Stimulated activated CD8-positive, alpha-beta memory T cell treated with anti-CD3 and anti-CD28 coated beads, Interleukin-12 subunit alpha, Interleukin-12 subunit beta, amount 100 ng/mL, for 1 hour (primary cell): ENCODE results near the gene STAMBPL1.

Experiments
- DNase-seq: peaks from one replicate; pipeline ENCODE4 v3.0.0-alpha.2; 2020; ENCODE audit warnings: low read depth

The STAMBPL1 gene

DNA sequence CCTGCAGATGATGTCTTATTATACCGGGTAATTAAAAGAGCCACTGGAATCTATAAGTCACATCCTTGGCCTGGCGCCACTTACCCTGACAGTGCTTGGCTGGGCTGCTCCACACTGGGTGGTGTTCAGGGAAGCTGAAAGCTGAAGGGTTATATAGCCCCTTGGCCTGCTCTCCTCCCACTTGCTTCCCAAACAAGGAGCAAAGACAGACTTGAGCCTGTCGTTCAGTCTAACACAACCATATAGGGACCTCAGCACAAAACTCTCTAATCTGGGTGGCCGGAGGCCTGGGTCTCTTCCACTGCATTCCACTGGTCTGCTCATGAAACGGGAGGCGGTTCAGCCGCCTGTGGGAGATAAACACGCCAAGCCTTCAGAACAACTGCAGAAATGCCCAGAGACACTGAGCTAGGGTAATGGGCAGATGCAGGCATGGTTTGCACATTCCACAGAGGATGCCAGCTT lies 72.6 kb downstream of the STAMBPL1 start, which contains the start of gene ACTA2:
TSS of gene ACTA2 (minus strand) at position 127 of the 465 bp plus-strand sequence. CDS start 3,843 bp downstream, outside the sequence.
- no peak for DNase-seq

- DNase-seq = no peak
Observed at GRCh38 chr10:88953662-88954061, 73.6 kb downstream of the STAMBPL1 start.

GRCh38 chr10:88954458-88955083 lies 74.5 kb downstream of the STAMBPL1 start:
- no peak for DNase-seq

GRCh38 chr10:88957381-88957780 lies 77.3 kb downstream of the STAMBPL1 start:
- DNase-seq = no peak

DNA sequence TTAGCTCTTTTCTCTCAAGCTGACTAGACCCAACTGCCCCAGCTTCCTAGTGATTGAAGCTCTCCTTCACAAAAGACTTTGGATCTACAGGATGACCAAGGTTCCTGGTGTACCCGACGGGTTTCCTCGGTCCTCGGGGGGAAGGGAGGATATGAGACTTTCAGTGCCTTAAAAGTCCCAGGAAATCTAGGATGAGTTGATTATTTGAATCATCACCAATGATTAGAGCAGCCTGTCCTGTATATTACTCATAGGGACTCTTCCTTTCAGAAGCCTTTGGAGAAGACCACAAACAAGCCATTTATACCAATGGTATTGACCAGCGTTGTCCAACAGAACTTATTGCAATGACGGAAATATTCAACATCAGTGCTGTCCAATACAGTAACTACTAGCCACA lies 78.7 kb downstream of the STAMBPL1 start:
- DNase-seq = no peak

- no peak for DNase-seq
Observed at GRCh38 chr10:88960802-88961201, 80.8 kb downstream of the STAMBPL1 start.

- DNase-seq = no peak
Observed at GRCh38 chr10:88961266-88961665, 81.2 kb downstream of the STAMBPL1 start.

DNA sequence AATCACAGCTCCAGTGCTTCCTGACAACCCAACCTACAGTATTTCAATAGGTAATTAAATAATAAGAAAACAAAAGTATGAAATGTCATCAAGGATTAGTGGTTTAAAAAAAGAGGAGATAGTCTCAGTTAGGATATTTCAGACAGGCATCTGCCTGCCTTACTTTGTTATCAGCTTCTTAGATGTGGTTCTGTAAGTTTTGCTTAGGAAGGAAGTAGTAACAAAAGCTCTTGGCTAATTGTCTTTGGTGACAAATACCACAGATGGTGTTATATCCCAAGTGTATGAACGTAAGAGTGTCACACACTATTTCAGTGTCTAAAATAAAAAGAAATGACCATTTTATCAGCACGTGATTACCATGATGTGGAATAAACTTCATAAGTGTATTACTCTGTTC lies 82.3 kb downstream of the STAMBPL1 start:
- no peak for DNase-seq

- no peak for DNase-seq
Observed at GRCh38 chr10:88963318-88963717, 83.3 kb downstream of the STAMBPL1 start.

DNA sequence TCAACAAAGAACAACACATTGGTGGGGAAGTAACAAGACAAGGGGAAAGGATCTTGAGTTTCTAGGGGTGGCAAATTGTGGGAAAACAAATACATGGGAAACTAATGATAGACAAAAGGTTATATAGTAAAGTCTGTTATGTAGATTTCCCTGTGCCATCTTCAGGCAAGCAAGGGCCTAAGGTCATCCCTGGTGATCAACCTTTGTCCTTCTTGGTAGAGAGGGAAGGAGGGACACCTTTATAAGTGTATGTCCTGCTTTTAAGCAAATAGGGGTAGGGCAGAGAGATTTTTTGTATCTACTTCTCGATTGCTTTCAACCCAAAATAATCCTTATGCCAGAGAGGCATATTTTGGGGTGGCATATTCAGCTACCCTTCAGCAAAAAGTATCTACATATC lies 84.3 kb downstream of the STAMBPL1 start:
- no peak for DNase-seq

- no peak for DNase-seq
Observed at GRCh38 chr10:88964869-88965415, 84.9 kb downstream of the STAMBPL1 start.

DNA sequence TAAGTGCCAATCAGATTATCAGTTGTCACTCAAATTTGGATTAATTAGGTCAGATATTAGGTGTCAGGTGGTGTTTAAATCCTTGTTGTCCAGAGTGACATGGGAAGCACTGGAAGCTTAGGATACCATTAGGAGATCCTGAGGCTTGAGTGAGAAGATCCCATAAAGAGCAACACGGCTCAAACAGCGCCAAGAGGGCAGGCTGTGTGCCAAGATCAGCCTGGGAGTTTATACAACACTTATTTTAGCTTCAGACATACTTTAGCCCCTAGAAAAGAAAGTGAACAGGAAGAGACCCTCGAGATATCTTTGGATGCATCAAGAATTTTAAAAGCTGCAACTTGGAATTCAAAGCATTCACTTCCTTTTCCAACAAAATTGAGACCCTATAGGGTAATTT lies 86.8 kb downstream of the STAMBPL1 start:
- DNase-seq = no peak

- no peak for DNase-seq
Observed at GRCh38 chr10:88968391-88968790, 88.3 kb downstream of the STAMBPL1 start.

DNA sequence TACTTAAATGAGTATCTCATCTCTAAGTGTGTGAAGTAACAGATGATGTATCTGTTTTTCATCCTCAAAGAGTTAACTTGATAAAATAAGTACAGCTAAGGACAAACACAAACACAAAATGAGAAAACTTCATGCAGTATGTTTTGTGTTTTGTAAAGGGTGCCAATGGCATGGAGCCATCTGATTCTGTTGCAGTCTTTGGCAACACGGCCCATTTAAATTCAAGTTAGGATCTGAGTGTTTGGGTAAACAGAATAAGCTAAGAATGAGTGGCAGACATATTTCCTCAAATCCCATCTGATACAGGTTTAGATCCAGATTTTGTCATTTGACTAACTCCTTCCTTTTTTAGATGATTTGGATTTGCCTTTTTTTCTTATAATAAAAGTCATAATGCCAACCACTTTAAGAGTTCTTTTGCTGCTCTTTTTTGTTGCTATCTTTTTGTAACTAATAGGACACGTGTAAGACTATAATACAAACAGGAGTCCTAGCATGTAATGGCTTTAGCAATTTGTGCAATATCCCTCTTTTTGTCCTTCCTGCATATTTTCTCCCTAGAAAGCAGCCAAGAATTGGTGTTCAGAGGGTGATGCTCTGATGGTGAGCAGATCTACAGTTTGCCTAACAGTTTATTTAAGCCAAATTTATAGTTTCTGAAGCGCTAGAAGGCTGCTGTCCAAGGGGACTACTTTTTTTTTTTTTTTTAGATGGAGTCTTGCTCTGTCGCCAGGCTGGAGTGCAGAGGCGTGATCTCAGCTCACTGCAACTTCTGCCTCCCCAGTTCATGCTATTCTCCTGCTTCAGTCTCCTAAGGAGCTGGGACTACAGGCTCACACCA lies 91.4 kb downstream of the STAMBPL1 start:
- no peak for DNase-seq
